Endothelial cell of umbilical vein (primary cell): ENCODE measurements around the gene UBXN11. TPM values are rescaled to one million over a fixed set of nuclear protein-coding genes. Genes with fewer than 3 reads are reported as not detected.

Source experiments
- BruUV-seq: library from RNA; stranded (reverse); fragments of 400-500 nt; replicated peaks from 2 replicates; lab custom pipeline; 2021; lab: Mats Ljungman, UMichigan
- CTCF ChIA-PET: fragments of 300-600, 350-600 bp; sonication (Branson Sonifier 250); formaldehyde crosslinking; loops from one replicate; lab custom pipeline; 2021; ENCODE audit warnings: antibody characterized with exemption, inconsistent platforms; lab: Charles Lee
- POLR2A ChIA-PET: fragments of 300-600, 350-600 bp; sonication (Branson Sonifier 250); formaldehyde crosslinking; loops from one replicate; lab custom pipeline; 2021; ENCODE audit warnings: antibody characterized with exemption, inconsistent platforms; lab: Charles Lee
- DNase-seq: peaks from one replicate; pipeline ENCODE4 v3.0.0-alpha.2; 2011; ENCODE audit warnings: low read depth, low spot score
- FAIRE-seq: peaks from 2 replicates; lab custom pipeline; 2011; peaks lifted over from hg19 to GRCh38; lab: Jason Lieb, UNC
- H2AFZ ChIP-seq: 2 replicates; pipeline ENCODE4 v1.6.0; 2012; ENCODE audit warnings: low read depth, low read length, control low read depth, inconsistent platforms
- H3K27ac ChIP-seq: 2 replicates; pipeline ENCODE4 v1.5.1; 2011; ENCODE audit warnings: low read depth, mild to moderate bottlenecking, control low read depth, low read length, moderate library complexity; ENCODE audit not compliant: insufficient read depth
- H3K27me3 ChIP-seq, 2 experiments: 2 replicates each; pipeline versions ENCODE4 v1.6.0 to v1.6.1; 2011; ENCODE audit warnings: low read length in 2 of 2, mixed read lengths in 1 of 2; ENCODE audit not compliant: control insufficient read depth in 2 of 2, insufficient read depth in 2 of 2
- H3K36me3 ChIP-seq, 2 experiments: 2 replicates in 1 of 2; 3 replicates in 1 of 2; pipeline ENCODE4 v1.5.1; 2011; ENCODE audit warnings: low read length in 2 of 2, mild to moderate bottlenecking in 1 of 2, moderate library complexity in 1 of 2; ENCODE audit not compliant: control insufficient read depth in 2 of 2, insufficient read depth in 2 of 2; ENCODE audit errors: extremely low read depth in 1 of 2
- H3K4me1 ChIP-seq: 3 replicates; pipeline ENCODE4 v1.5.1; 2011; ENCODE audit warnings: mild to moderate bottlenecking, low read length; ENCODE audit not compliant: control insufficient read depth, insufficient read depth; ENCODE audit errors: extremely low read depth
- H3K4me2 ChIP-seq: 2 replicates; pipeline ENCODE4 v1.6.1; 2011; ENCODE audit warnings: low read length, control low read depth, mixed read lengths; ENCODE audit not compliant: insufficient read depth
- H3K4me3 ChIP-seq, 3 experiments: fragments of 200-600 bp in 1 of 3; sonication (generic), shearing (Covaris generic) in 1 of 3; replicated peaks in 1 of 3; 2 replicates each; pipeline ENCODE4 v1.5.1; 2011 to 2016; ENCODE audit warnings: control low read depth in 3 of 3, low read length in 3 of 3, mild to moderate bottlenecking in 2 of 3, inconsistent platforms in 1 of 3, low read depth in 1 of 3, moderate library complexity in 1 of 3; ENCODE audit not compliant: insufficient read depth in 1 of 3
- H3K79me2 ChIP-seq: 2 replicates; pipeline ENCODE4 v1.6.0; 2012; ENCODE audit warnings: low read length, inconsistent platforms; ENCODE audit not compliant: control insufficient read depth, insufficient read depth
- H3K9ac ChIP-seq: replicated peaks from 2 replicates; pipeline ENCODE3; 2011; ENCODE audit warnings: low read length, control low read depth; ENCODE audit not compliant: insufficient read depth; ENCODE audit errors: extremely low read depth
- H3K9me1 ChIP-seq: replicated peaks from 3 replicates; pipeline ENCODE4 v1.6.0; 2011; ENCODE audit warnings: mild to moderate bottlenecking, low read length; ENCODE audit not compliant: control insufficient read depth, insufficient read depth; ENCODE audit errors: extremely low read depth
- H3K9me3 ChIP-seq: replicated peaks from 2 replicates; pipeline ENCODE4 v1.5.1; 2012; ENCODE audit warnings: low read length, inconsistent platforms; ENCODE audit not compliant: control insufficient read depth, insufficient read depth
- H4K20me1 ChIP-seq: replicated peaks from 2 replicates; pipeline ENCODE3; 2011; ENCODE audit warnings: mild to moderate bottlenecking, low read length; ENCODE audit not compliant: control insufficient read depth, insufficient read depth; ENCODE audit errors: extremely low read depth
- EZH2 ChIP-seq: IDR thresholded peaks from 2 replicates; pipeline ENCODE4 v1.6.1; 2012; ENCODE audit warnings: borderline replicate concordance, low read depth, mild to moderate bottlenecking, moderate library complexity, low read length, inconsistent platforms; ENCODE audit not compliant: severe bottlenecking
- FOS ChIP-seq: IDR thresholded peaks from 2 replicates; pipeline ENCODE4 v1.6.1; 2011; ENCODE audit warnings: mild to moderate bottlenecking, low read length, moderate library complexity, borderline replicate concordance; ENCODE audit not compliant: insufficient read depth
- GATA2 ChIP-seq: IDR thresholded peaks from 2 replicates; pipeline ENCODE4 v1.7.0; 2011; ENCODE audit warnings: low read depth, mild to moderate bottlenecking, moderate library complexity, mixed read lengths, low read length; ENCODE audit not compliant: insufficient read length, insufficient read depth
- JUN ChIP-seq: IDR thresholded peaks from 2 replicates; pipeline ENCODE4 v1.6.1; 2011; ENCODE audit warnings: borderline replicate concordance, low read depth; ENCODE audit not compliant: insufficient read length, insufficient read depth
- MYC ChIP-seq: IDR thresholded peaks from one replicate; pipeline ENCODE4 v1.6.1; 2011; ENCODE audit warnings: mild to moderate bottlenecking, low read depth, low read length
- POLR2A ChIP-seq: IDR thresholded peaks from 2 replicates; pipeline ENCODE4 v1.6.1; 2012; ENCODE audit warnings: low read depth, mild to moderate bottlenecking, control low read depth, low read length
- POLR2AphosphoS5 ChIP-seq: IDR thresholded peaks from 2 replicates; pipeline ENCODE4 v1.6.1; 2012; ENCODE audit warnings: low read depth, mild to moderate bottlenecking, control low read depth, low read length, moderate library complexity; ENCODE audit not compliant: insufficient read depth
- dilution Hi-C: fragments of 300-500 bp; cut with MboI; formaldehyde crosslinking; loops from one replicate; pipeline ENCODE4 v1.15.0; 2019; ENCODE audit warnings: low sequenced_read_pairs; ENCODE audit not compliant: extremely low pct_ligation_motif_present
- intact Hi-C: fragments of 100-400 bp; cut with micrococcal nuclease; formaldehyde crosslinking; loops from one replicate; pipeline ENCODE4 v1.10.0; 2022
- polyA plus RNA-seq, 4 experiments: library from polyadenylated mRNA; depleted of rRNA in 3 of 4; stranded (reverse) in 3 of 4; unstranded in 1 of 4; fragments of >200 nt; gene quantifications; 2 replicates each; pipeline versions ENCODE4 v1.2.1 to v1.2.3, GENCODE V29; 2011 to 2012; ENCODE audit warnings: missing spikeins in 1 of 4
- total RNA-seq: library from RNA; stranded (reverse); gene quantifications from 2 replicates; pipeline ENCODE4 v1.2.3, GENCODE V29; 2021
- TF ChIP-seq, protein P1 (sequence below), 2 donors: IDR thresholded peaks; 1 replicate in 1 of 2; 2 replicates in 1 of 2; pipeline ENCODE4 v1.5.1; 2011; ENCODE audit warnings: low read length in 2 of 2, mild to moderate bottlenecking in 2 of 2, moderate library complexity in 2 of 2, control low read depth in 1 of 2, inconsistent platforms in 1 of 2, low read depth in 1 of 2; ENCODE audit not compliant: insufficient read depth in 1 of 2; ENCODE audit errors: extremely low read depth in 1 of 2
- TF ChIP-seq, protein P2 (sequence below): IDR thresholded peaks from 2 replicates; pipeline ENCODE4 v1.6.1; 2011; ENCODE audit not compliant: insufficient read depth, insufficient read length

Gene UBXN11
- total and polyA plus RNA-seq, 2 donors (not counting 3 experiments of a cell fraction or from before 2014, with no cell fraction given), result 14.8 to 15.6 TPM

DNA sequence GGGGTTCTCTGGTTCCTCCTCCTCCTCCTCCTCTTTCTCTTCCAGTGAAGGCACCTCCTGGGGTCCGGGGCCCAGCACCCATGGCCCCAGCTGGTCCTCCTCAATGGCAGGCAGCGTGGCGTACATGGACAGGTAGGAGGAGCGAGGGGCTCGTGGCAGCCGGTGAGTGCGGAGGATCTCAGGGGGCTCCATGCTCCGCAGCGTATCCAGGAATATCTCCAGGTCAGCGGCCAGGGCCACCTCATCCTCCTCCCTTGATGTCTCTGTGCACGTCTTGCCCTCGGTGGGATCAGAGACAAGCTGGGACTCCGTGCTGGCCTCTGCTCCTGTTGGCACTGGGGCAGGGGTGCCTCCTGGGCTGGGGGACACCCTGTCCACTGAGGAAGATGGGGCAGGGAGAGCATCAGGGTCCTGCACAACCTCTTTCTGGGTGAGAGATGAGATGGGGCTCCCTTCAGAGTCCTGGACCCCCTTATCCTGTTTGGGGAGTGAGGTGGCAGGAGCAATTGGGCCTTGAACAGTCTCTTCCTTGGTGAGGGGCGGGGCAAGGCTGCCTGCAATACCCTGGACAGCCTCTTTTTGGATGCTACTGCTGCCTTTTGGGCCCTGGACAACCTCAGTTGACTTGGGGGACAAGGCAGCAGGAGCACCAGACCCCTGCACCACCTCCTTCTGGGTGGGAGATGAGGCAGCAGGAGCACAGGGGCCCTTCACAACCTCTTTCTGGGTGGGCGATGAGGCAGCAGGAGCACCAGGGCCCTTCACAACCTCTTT lies 37.9 kb upstream of the UBXN11 start:
- H3K36me3 ChIP-seq, result no peaks in the 10 kb centered on the region
- H4K20me1 ChIP-seq, result no peaks in the 10 kb centered on the region
- intact Hi-C loops (no loop called here), dilution Hi-C loops (no loop called here)
- H3K9ac ChIP-seq, result no peak overlapping the region
- no peaks in the 10 kb centered on the region for H3K9me1 ChIP-seq
- H2AFZ ChIP-seq, result no peak overlapping the region
- DNase-seq (no peak), FAIRE-seq (no peak)
- no peak overlapping the region for H3K4me2 ChIP-seq
- ChIA-PET CTCF (no interaction called here), POLR2A (no interaction called here)
- no peaks in the 10 kb centered on the region for H3K79me2 ChIP-seq
- H3K27ac ChIP-seq, result no peak overlapping the region
- no peak for TF ChIP-seq POLR2AphosphoS5
- TF ChIP-seq EZH2, result no peak
- no peak for TF ChIP-seq MYC
- no peak for TF ChIP-seq FOS
- TF ChIP-seq, protein P1, sequence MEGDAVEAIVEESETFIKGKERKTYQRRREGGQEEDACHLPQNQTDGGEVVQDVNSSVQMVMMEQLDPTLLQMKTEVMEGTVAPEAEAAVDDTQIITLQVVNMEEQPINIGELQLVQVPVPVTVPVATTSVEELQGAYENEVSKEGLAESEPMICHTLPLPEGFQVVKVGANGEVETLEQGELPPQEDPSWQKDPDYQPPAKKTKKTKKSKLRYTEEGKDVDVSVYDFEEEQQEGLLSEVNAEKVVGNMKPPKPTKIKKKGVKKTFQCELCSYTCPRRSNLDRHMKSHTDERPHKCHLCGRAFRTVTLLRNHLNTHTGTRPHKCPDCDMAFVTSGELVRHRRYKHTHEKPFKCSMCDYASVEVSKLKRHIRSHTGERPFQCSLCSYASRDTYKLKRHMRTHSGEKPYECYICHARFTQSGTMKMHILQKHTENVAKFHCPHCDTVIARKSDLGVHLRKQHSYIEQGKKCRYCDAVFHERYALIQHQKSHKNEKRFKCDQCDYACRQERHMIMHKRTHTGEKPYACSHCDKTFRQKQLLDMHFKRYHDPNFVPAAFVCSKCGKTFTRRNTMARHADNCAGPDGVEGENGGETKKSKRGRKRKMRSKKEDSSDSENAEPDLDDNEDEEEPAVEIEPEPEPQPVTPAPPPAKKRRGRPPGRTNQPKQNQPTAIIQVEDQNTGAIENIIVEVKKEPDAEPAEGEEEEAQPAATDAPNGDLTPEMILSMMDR (IDR thresholded peaks at IDR 0.05; ENCODE audit: extremely low read depth in 1 of 2, insufficient read depth in 1 of 2, low read depth in 1 of 2, low read length in 2 of 2), result no peak
- no peak for TF ChIP-seq JUN
- TF ChIP-seq, protein P2, sequence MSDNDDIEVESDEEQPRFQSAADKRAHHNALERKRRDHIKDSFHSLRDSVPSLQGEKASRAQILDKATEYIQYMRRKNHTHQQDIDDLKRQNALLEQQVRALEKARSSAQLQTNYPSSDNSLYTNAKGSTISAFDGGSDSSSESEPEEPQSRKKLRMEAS, result no peak
- no peak for TF ChIP-seq GATA2
- no peak for TF ChIP-seq POLR2A
- H3K27me3 ChIP-seq, result no peaks in the 10 kb centered on the region
- H3K9me3 ChIP-seq, result no peaks in the 10 kb centered on the region
- no peak overlapping the region for H3K4me3 ChIP-seq
- H3K4me1 ChIP-seq, result no peaks in the 10 kb centered on the region
- BruUV-seq, result no TSS peak
